HG03175 (cell line): Measurements from ENCODE around the gene TEKT2.

Experiments
- ATAC-seq: cut with Tn5 transposase; IDR thresholded peaks from one replicate; pipeline ENCODE4 v1.9.1; 2021; ENCODE audit warnings: mild to moderate bottlenecking, moderate library complexity; ENCODE audit not compliant: unreplicated experiment

The TEKT2 gene

DNA sequence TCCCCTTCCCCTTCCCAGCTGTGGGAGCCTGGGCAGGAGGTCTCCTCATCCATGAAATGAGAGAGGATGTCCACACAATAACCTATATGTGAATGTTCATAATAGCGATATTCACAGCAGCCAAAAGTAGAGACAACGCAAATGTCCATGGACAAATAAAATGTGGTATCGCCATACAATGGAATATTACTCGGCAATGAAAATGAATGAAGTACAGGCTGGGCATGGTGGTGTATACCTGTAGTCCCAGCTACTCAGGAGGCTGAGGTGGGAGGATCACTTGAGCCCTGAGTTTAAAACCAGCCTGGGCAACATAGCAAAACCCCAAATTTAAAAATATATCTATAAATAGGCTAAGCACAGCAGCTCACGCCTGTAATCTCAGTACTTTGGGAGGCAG is 17.7 kb downstream of the TEKT2 start:
- no peak for ATAC-seq

- no peak for ATAC-seq
These were observed 22.4 kb downstream of the TEKT2 start for GRCh38 chr1:36106269-36106668.

DNA sequence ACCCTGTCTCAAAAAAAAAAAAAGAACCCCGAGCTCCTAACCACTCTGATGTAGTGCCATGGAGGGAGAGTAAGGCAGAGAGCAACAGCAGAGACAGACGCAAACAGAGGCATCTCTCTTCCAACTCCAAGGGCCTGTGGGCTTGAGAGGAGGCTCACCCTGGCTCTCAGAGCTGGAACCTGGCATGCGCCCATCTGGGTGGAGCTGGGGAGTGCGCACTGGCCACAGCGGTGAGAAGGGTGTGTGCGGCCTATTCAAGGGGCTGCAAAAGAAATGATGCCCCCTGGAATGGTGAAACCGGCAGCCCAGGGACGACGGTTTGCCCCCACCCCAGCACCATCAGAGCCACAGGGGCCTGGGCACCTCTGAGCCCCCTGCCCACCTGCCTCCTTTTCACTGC is 23.5 kb downstream of the TEKT2 start:
- no peak for ATAC-seq

DNA sequence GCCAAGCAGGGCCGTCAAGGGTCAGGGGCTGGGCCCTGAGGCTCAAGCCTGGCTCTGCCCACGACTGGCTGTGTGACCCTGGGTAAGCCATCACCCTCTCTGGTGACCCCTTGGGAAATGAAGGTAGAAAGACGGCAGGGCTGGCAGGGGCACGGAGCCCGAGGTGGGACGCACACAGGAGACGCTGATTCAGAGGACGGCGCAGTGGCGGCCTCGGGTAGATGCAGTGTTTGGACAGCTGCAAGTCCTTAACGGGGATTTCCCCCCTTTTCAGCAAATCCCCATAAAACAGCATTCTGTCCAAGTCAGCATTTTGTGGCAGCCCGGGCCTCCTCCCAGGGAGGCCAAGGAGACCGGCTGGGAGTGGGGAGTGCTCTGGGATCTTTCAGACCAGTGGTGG is 24.4 kb downstream of the TEKT2 start:
- no peak for ATAC-seq

GRCh38 chr1:36109041-36109679 is 25.3 kb downstream of the TEKT2 start:
- no peak for ATAC-seq

- ATAC-seq, result no peak
These were observed 27.3 kb downstream of the TEKT2 start for GRCh38 chr1:36111151-36111550.

GRCh38 chr1:36112823-36113222 is 28.9 kb downstream of the TEKT2 start:
- no peak for ATAC-seq

- no peak for ATAC-seq
These were observed 30.5 kb downstream of the TEKT2 start for GRCh38 chr1:36114371-36114770.

- ATAC-seq, result no peak
These were observed 31.3 kb downstream of the TEKT2 start for GRCh38 chr1:36115200-36115669.

DNA sequence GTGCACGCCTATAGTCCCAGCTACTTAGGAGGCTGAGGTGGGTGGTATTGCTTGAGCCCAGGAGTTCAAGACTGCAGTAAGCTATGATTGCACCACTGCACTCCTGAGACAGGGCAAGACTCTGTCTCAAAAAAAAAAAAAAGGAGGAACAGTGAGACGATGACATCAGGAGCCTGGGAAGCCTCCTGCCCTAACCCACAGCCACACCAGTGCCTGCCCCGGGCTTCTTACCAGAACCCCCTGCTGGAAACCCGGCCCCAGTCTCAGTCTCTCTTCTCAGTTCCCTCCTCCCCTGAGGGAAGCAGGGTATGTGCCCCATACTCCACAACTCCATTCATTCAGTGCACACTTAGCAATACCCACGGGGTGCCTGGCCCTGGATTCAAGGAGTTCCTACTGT is 32.0 kb downstream of the TEKT2 start:
- ATAC-seq, result no peak

DNA sequence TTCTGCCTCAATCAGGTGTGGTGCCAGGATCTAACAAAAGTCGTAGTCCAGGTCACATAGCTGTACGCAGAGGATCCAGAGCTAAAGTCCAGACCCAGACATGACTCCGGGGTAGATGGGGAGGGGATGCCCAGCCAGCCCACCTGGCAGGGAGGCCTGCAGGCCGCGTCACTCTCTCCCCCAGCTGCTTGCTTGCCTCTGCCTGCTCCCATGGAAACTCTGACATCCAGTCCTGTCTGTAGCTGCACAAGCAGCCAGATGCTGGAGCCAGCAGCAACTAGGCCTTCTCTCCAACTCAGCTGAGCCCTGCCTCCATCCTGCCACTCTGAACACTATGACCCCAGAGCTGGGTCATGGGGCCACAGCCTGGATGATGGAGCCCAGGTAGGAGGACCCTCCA is 33.0 kb downstream of the TEKT2 start:
- ATAC-seq, result no peak

DNA sequence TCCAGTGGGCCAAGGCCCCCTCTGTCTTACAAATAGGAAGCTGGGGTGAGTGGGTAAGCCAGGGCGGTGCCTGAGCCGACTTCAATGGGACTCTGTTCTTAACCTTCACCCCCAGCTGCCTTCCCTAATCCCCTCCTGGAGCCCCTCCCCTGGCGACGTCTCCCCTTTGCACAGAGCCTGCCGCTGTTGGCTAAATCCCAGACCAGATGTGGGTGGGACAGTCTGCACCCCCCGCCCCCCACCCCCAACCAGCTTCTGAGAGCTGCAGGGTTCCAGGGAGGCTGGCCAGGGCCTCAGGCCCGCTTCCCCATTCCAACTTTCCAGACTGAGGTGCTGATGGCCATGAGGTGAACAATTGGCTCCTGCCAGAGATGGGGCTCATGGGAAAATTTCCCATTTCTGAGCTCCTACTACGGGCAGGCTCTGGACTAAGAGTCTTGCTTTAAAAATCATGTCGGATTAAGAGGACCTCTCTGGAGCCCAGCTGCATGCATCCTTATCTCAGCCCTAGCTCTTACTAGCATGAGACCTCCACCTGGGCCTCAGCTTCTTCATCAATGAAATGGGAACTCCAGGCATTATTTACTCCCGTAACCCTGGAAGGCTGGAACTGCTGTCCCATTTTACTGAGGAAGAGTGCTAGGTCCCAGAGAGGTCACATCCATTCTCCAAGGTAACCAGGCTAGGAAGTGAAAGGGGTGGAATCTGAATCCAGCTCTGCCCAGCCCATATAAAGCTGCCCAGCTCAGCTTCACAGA is 34.7 kb downstream of the TEKT2 start:
- ATAC-seq, result no peak

GRCh38 chr1:36119456-36119855 is 35.6 kb downstream of the TEKT2 start:
- ATAC-seq, result no peak

DNA sequence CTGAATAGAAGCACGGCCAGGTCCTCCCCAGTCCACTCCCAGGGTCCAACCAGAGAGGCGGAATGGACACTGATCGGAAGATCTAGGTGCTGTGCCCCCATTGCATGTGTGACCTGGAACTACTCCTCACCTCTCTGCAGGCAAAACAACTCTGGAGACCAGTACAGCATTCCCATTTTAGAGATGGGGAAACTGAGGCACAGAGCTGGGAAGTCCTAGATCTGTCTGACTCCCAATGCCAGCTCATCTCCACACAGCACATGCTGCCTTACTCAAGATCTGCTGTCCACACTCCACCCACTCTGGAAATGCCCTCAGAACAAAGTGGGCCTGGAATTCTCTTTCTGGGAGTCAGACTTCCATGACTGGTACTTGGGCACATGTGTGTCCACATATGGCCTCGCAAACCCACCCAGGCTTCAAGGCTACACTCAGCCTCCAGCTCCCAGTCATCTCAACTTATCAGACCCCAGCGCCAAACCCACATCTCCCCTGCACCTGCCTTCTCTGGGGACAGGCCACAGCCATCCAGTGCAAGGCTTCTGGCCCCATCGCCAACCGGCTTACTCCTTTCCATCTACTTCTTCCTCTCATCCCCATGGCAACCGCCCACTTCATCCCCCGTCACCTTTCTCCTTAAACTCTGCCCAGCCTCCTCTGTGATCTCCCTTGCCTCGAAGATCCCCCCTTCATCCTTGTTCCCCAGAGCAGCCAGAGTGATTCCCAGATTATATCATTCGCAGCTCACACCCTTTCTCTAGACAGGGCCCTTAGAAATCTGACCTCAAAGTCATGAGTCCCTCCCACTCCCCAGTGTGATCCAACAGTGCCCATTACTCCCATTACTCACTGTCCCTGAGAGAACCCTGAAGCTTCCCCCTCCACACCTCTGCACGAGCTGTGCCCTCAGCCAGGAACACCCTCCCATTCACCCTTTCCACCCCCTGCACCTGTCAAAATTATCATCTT is 38.5 kb downstream of the TEKT2 start:
- ATAC-seq, result no peak

DNA sequence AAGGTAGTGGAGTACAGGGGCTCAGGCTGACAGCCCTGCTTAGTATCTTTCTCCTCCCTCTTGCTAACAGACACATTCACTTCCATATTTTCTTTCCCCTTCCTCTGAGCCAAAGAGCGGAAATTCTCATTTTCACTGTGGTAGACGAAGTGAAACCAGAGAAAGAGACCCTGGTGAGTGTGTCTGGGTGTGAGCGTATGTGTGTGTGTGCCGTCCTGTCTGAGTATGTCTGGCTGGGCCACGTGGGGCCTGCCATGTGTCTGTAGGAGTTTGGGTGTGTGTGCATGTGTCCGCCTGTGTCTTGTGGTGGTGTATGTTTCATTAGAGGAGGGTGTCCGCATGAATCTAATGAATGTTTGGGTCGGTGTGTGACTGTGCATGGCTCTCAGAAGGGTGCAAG is 39.5 kb downstream of the TEKT2 start:
- ATAC-seq, result no peak

DNA sequence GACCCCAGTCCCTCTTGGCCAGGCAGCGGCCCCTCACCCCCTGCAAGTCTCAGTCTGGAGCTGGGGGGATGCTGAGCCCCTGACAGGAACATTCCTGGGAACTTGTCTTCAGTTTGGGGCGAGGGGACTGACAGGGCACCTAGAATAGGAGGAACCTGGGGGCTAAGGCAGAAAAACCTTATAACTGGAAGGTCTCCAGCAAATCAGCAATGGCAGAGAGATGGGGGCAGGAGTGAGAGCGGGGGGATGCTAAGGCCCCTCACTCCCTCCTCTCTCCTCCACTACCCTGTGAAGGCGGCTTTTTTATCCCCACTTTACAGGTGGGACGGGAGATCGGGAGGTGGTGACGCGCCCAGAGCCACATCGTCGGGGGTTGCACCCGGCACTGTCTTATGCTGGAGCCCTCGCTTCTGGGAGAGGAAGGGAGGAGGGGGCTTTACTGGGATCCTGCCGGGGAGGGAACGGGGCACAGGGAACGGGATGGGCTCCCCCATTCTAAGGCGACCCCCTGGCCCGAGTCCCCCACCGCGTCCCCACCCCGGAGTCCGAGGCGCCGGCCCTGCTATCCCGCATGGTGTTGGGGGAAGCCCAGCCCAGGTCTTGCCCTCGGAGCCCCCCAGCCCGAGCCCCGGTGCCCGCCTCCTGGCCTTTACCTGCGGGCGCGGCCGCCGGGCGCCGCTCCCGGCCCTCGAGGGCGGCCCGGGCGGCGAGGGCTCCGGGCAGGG is 40.7 kb downstream of the TEKT2 start:
- no peak for ATAC-seq

DNA sequence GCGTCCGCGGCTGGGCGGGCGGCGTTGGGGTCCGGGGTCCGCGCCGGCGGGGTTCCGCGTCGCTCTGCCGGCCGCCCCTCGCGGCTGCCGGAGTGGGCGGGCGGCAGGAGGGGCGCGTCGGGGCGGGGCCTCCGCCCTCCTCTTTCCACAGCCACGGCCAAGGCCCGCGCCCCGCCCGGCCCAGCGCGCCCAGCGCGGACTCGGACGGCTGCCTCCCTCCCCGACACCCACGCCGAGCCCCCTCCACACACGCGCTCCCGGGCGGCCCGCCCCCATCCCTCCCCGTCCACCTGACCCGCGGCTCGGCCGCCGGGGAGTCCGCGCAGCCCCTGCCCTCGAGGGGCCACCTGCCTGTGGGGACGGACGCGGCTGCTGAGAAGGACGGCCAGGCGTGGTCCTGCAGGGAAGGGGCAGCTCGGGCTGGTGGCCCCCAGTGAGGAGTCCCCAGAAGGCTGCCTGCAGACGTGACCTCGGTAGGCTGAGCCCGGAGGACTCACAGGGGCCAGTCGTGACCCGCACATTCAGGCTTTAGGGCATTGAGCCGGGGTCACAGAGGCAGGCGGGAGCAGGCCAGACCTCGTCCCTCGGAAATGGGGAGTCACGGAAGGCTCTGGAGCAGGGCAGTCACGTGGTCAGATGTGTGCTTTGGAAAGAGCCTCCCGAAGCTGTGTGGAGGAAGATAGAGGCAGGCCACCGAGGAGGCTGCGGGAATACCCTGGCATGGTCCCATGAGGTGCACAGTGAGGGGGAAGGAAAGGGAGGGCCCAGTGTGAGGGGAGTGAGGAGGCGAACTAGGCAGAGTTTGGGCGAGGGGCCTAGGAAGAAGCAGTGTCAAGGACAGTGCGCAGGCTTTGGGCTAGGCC is 41.5 kb downstream of the TEKT2 start, which contains the start of gene COL8A2:
TSS of gene COL8A2 (minus strand) at position 94 of the 863 bp plus-strand sequence. CDS start 24,980 bp downstream, outside the sequence.
- no peak for ATAC-seq

DNA sequence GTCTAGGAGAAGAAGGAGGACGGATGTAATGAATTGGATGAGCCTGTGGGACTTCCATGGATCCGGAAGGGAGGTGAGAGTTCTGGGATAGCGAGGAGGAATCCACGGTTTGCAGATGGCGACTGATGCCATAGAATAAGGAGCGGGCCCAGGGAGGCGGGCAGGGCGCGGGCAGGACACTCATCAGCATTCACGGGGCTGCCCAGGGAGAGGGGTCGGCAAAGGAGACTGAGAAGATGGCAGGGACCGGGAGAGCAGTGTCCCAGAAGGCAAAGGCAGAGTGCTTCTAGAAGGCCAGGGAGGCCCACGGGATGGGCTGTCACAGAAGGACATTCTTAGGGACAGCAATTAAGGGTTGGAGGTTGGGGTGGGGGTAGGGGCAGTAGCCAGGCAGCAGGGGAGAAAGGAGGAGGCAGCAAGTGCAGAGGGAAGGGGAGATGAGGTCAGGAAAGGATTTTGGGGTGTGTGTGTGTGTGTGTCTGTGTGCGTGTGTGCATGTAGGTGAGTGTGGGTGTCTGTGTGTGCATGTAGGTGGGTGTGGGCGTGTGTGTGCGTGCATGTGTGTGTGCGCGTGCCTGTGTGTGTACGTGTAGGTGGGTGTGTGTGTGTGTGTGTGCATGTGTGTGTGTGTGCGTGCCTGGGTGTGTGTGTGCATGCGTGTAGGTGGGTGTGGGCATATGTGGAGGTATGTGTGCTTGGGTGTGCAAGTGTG is 42.3 kb downstream of the TEKT2 start:
- no peak for ATAC-seq
